Subcutaneous adipose tissue (tissue), 4 donors: ENCODE data around the gene DDX39A. TPM values are rescaled to one million over a fixed set of nuclear protein-coding genes. Genes with fewer than 3 reads are reported as not detected.

Experiments used
- total RNA-seq, 4 donors: library from RNA; depleted of rRNA; stranded (reverse); fragments of >200 nt; gene quantifications; one replicate each; pipeline ENCODE4 v1.1.0, GENCODE V29; 2016
- TF ChIP-seq, protein P1 (sequence below): fragments of 450-650 bp; IDR thresholded peaks from one replicate; pipeline ENCODE4 v1.5.1; 2016; ENCODE audit warnings: low read depth, mild to moderate bottlenecking, control low read depth, antibody characterized with exemption, moderate library complexity

Gene DDX39A
- total RNA-seq, 4 donors from 2014 or later: 45.8 to 67.1 (median 56.7) TPM

DNA sequence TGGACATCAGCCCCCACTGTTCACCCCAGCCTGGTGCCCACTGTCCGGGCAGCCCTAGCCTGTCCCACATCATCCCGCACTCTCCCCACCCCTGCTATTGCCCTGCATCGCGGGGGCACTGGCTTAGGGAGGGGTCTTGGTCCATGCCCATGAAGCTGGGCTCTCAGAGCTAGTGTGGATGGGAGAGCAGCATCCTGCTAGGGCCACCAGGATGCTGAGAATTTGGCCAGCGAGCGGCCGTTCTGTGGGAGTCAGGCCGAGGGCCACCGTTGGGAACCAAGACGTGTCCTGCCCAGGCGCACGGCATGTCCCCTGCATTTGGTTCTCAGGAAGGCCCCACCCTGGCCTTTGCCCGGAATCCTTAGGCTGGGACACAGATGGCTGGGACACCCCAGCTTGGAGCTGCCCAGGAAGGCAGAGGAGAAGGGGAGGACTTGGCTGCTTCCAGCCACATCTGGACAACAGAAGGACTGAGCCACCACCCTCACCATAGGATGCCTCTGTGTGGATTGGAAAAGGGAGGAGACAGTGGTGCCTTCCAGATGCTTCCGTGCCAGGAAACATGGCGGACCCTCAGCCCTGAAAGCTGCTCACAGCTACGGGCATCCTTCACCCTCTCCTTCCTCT is 23.3 kb downstream of the DDX39A start:
- TF ChIP-seq, protein P1, sequence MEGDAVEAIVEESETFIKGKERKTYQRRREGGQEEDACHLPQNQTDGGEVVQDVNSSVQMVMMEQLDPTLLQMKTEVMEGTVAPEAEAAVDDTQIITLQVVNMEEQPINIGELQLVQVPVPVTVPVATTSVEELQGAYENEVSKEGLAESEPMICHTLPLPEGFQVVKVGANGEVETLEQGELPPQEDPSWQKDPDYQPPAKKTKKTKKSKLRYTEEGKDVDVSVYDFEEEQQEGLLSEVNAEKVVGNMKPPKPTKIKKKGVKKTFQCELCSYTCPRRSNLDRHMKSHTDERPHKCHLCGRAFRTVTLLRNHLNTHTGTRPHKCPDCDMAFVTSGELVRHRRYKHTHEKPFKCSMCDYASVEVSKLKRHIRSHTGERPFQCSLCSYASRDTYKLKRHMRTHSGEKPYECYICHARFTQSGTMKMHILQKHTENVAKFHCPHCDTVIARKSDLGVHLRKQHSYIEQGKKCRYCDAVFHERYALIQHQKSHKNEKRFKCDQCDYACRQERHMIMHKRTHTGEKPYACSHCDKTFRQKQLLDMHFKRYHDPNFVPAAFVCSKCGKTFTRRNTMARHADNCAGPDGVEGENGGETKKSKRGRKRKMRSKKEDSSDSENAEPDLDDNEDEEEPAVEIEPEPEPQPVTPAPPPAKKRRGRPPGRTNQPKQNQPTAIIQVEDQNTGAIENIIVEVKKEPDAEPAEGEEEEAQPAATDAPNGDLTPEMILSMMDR: no peak

DNA sequence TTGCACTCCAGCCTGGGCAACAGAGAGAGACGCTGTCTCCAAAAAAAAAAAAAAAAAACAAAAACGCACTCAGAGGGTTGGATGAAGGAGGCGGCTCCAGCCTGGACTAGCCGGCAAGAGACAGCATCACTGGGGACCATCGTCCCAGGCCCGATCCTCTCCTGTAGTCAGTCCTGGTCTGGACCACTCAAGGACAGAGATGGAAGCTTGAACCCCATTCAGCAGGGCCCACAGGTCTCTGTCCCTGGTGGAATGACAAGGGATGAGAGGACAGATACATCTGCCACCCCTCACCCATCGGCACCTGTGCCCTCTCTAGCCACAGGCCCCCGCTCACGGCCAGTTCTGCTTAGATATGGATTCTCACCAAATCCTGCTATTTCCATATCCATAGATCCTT is 23.9 kb downstream of the DDX39A start:
- TF ChIP-seq, protein P1: no peak

GRCh38 chr19:14394167-14394566 is 25.0 kb downstream of the DDX39A start:
- TF ChIP-seq, protein P1: no peak

GRCh38 chr19:14393329-14393728 is 25.8 kb downstream of the DDX39A start:
- TF ChIP-seq, protein P1: no peak

DNA sequence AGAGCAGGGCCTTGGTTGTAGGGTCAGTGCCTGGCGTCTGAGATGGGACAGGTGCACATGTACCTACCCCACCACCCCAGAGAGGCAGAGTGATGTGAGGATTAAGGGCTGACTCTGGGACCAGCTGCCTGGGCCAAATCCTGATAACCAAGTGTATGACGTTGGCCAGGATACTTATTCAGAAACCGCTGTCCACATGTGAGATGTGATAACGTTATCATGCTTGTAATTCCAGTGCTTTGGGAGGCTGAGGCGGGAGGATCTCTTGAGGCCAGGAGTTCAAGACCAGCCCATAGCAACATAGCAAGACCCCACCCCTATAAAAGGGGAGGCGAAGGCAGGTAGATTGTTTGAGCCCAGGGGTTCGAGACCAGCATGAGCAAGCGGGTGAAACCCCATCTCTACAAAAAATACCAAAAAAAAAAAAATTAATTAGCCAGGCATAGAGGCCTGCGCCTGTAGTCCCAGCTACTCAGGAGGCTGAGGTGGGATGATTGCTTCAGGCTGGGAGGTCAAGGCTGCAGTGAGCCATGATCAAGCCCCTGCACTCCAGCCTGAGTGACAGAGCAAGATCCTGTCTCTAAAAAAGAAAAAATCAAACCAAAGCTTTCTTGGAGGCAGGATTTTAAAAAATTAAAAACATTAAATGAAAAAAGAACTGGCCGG is 27.9 kb downstream of the DDX39A start:
- TF ChIP-seq, protein P1: no peak

DNA sequence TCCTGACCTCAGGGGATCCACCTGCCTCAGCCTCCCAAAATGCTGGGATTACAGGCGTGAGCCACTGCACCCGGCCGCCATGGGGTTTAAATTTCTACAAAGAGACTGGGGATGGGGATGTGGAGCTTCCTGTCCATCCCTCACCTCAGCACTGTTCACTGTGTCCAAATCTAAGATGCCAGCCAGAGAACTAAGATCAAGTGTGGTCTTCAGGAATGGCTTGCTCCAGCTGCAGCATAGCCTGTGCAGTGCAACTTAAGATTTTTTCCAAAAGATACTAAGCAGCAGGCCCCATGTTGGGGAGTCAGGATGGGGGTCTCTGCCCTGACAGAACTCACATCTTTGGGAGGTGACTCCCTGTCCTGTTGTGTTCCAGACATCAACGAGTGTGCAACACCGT is 28.6 kb downstream of the DDX39A start:
- TF ChIP-seq, protein P1: no peak

- TF ChIP-seq, protein P1: no peak
Observed at GRCh38 chr19:14385492-14385891, 33.6 kb downstream of the DDX39A start.
